RKO (cell line): ENCODE data around the gene AOC1.

Source experiments
- DNase-seq: peaks from one replicate; pipeline ENCODE4 v3.0.0-alpha.2; 2016; ENCODE audit warnings: low spot score

Gene AOC1

DNA sequence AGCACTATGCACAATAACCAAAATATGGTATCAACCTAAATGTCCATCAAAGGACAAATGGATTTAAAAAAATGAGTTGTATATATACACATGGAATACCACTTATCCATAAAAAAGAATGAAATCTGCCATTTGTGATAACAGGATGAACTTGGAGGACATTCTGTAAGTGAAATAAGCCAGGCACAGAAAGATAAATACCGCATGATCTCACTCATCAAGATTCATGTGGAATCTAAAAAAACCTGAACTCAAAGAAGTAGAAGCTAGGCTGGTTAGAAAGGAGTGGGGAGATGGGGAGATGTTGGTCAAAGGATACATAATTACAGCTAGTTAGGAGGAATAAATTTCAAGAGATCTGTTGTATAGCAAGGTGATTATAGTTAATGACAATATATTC lies 17.3 kb upstream of the AOC1 start:
- DNase-seq: no peak

DNA sequence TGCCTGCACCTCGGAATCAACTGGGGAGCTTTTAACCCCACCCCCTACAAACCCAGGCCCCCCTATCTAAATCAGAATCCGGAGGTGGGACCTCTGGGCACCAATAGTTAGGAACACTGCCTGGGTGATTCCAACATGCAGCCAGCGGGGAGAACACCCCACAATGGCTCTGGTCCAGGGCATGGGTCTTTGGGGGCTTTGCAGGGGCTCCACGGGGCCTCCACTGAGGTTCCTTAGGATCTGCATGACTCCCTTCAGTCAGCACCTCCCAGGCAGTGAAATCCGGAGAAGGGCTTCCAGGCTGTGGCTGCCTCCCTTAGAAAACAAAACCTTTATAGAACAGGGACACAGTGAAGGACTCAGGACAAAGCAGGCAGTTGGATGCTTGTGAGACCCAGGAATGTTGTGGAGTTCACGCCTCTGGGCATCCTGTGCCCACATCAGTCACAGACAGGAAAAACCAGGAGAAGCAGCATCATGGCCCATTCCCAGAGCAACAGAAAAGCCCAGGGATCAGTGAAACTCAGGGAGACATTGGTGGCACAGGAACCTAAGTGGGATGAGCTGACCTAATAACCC lies 16.5 kb upstream of the AOC1 start:
- no peak for DNase-seq

DNA sequence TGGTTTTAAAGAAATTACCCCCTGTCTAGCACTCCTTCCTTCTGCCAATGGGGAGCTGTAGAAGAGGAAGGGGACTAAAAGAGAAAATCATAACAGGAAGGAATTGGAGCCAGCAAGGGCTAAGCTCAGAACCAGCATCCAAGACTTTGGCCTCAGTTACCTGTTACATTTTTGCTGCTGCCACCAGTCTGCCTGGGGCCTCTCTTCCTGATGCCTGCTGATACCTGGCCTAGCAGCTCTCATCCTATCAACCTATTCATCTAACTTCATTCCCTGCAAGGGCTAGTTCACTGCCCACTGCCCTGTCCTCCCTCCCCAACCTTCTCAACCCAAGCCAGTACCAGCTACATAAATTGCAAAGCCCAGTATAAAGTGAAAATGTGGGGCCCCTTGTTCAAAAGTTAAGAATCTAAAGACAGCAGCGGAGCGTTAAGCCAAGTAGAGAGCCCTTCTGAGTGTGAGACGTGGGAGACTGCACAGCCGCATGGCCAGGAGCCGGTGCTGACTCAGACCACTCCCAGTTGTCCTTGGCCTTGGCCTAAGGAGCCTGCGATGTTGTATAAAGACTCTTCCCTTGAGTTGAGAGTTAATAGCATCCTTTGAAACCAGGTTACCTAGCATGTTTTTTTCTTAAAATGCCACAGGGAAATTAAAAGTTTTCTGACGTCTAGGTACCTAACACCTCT lies 13.2 kb upstream of the AOC1 start:
- DNase-seq: no peak

DNA sequence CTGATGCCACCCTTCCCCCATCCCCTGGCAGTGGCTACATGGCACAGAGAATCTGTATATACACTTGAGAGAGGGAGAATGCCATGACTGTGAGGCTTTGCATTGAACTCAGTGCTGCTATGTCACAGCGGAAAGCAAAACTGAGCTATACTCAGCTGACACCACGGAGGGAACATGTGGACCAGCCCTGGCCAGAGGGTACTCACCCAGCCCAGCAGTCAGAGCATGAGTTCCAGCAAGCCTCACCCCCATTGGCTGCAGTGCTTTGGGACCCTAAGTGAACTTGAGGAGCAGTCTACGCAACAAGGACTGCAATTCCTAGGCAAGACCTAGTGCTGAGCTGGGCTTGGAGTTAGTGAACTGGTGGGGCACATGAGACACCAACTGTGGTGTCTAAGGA lies 10.3 kb upstream of the AOC1 start:
- no peak for DNase-seq

DNA sequence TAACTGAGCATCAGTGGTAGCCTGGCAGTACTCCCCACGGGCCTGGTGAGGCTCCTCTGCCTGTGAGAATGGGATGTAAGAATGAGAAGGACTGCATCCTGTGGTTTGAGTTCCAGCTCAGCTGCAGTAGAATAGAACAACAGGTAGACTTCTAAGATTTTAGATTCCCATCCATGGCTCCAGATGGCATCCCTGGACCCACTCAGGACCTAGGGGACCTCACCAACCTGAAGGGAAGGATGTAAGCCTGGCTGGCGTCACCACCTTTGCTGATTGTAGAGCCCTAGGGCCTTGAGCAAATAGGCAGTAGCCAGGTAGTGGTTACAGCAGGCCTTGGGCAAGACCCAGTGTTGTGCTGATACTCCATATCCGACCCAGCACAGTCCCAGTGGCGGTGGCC lies 9.6 kb upstream of the AOC1 start:
- no peak for DNase-seq

DNA sequence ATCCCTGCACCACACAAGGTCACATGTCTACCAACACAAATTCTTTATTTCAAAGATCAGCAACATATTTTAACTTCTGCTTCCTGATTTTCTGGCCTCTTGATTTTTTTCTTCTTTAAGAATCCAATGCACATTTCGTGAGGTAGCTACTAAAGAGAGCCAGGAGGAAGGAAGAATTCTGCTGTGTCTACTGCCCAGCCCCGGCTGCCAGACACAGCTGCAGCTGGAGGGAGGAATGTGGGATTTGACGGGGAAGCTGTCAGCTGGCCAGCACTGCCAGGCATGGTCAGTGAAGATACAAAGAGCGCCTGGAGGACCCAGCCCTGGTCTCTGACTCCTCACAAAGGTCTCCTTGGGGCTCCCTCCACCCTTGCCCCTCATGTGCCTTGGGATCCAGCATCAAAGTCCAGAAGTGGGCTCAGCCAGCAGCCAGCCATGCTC lies 6.9 kb upstream of the AOC1 start:
- DNase-seq: no peak

DNA sequence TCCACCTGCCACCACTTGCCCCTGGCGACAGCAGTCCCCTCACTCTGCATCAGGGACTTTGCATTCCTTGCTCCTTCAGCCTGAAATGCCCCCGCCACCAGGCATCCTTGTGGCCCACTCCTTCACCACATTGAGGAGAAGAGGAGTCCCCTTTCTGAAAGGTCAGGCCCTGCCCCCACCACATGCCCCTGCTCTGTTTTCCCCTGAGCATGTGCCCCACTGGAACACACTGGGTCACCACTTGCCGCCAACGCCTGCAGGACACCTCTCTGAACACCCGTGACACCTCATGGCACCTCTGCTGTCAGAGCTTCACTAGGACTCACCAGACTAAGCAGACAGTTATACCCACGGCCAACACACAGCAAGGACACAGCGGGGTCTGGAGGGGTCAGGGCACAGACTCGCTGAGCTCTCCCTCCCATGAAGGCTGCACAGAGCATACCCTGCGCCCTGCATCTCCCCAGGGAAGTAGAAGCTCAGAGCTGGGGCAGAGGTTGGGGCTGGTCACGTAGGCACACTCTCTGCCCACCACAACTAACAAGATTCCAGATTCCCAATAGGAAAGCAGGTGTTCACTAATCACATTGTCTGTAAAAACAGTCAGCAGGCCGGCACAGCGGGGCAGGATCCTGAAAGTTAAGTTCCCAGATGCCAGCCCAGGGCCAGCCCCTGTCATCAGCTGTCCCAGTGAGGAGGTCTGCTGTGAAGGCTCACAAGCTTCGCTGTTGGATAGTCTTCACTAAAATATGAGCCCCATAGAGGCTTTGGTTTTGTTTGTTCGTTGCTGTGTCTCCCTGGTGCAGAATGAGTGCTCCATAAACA lies 5.8 kb upstream of the AOC1 start:
- DNase-seq: no peak

DNA sequence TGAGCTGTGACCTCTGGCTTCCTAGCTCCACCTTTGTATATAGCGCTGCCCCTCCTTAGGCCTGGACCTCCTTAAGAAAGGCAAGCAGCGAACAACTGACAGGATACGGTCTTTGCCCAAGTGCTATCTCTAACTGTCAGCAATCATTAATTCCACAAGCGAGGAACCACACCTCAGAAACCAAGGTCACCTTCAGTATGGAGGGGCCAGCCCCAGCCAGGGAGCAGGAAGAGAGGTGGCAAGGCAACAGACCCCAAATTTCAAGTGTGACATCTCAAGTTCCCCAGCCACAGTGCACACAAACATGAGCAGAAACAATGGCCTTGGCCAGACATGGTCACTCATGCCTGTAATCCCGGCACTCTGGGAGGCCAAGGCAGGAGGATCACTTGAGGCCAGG lies 4.8 kb upstream of the AOC1 start:
- DNase-seq: no peak

DNA sequence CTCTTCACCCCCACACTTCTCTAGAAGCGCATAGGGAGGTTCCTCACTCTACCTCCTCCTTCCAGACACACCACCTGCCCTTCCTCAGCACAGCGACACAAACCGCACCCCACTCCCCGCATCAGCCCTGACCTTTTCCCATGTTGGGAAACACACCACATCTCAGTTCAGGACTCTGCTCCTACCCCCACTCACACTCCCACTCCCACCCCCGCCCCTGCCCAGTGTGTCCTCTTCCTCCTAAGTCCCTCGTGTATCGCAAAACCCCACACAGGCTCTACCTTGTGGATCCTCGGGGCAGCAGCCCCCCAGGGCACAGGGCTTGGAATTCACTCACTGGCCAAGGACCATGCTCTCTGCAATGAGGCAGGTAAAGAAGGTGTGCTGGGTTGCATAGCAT lies 4.2 kb upstream of the AOC1 start:
- no peak for DNase-seq

DNA sequence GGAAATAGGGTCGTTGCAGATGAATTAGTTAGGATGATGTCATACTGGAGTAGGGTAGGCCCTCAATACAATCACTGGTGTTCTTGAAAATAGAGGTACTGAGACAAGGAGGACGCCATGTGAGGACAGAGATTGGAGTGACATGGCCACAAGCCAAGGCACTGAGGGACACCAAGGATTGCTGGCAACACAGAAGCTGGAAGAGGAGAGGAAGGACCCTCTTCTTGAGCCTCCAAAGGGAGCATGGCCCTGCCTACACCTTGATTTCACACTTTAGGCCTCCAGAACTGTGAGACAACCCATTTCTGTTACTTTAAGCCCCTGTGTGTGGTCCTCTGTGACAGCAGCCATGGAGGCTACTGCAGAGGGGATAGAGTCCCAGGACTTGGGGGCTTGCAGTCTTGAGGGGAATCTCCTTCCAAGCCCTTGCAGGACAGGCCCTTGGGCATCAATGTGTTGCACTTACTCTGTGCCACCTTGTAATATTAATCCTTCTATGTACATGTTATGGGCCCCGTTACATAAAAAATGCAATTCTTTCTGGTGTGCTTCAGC lies 3.7 kb upstream of the AOC1 start:
- DNase-seq: no peak

DNA sequence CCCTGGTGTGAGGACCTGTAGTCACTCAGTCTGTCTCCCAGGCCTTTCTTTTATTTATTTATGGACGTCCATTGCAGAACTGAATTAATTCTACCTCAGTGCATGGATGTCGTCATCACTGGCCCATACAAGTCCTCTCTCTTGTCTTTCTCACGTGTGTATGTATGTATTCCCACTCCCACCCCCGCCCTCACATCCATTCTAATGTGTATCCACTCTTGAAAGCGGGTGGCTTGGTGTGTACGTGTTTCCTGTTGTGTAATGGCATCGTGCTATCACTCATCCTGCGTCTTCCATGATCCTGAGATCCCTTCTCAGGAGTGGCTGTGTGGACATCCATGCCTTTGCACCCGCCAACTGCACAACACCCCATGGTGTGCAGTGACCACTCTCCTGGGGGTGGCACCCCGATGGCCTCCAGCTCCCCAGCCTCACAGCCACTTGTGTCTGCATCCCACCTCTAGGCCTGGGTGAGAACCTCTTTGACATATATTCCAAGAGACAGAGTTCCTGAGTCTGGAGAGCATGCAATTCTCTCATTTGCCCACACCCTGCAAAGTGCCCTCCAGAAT lies 3.0 kb upstream of the AOC1 start:
- no peak for DNase-seq

DNA sequence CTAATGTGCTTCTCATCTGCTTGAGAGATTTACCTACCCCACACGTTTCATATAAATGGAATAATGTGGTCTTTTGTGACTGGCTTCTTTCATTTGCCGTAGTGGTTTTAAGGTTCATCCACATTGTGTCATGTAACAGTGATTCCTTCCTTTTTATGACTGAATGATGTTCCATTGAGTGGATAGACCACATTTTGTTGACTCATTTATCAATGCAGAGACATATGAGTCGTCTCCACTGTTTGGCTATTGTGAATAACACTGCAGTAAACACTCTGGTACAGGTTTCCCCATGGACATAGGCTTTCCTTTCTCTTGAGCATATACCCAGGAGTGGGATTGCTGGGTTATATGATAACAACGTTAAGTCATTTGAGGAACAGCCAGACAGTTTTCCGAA lies 2.0 kb upstream of the AOC1 start:
- no peak for DNase-seq

DNA sequence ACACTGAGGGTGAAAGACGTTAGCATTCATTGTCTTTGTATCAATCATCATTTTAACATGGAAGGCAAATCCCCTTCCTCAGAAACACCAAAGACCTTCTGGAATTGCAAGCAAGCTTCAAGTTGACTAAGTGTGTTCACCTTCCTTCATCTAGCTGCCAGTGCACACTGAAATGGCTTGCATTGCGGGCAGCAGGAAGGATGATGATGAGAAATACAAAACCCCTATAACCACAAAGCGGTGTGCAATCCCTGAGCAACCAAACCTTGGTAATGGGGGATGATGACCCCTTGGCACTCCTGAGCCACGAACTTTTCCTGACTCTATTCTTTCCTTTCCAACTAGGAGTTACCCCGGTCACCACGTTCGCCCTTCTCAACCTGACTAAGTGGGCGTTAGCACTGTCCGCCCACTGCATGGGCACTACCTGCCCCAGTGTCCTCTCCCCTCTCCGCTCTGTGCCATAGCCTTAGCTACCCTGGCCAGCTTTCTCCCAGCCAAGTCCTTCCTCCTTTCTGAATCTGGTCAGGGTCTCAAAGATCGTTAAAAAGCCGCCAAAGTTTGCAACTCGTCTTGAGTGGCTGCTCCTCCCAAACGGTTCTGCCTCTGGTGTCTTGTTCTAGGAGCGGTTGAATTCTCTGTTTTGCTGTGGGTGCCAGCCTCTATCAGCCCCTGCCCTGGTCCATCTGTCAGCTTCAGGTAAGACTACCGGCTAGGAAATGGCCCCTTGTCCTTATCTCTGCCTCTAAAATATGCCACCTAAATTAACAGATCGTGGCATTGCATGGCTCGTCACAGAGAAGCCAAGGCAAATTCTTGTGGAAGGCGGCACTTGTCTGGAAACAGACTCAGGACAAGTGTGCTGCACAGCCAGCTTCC lies 586 bp upstream of the AOC1 start:
- DNase-seq: no peak

DNA sequence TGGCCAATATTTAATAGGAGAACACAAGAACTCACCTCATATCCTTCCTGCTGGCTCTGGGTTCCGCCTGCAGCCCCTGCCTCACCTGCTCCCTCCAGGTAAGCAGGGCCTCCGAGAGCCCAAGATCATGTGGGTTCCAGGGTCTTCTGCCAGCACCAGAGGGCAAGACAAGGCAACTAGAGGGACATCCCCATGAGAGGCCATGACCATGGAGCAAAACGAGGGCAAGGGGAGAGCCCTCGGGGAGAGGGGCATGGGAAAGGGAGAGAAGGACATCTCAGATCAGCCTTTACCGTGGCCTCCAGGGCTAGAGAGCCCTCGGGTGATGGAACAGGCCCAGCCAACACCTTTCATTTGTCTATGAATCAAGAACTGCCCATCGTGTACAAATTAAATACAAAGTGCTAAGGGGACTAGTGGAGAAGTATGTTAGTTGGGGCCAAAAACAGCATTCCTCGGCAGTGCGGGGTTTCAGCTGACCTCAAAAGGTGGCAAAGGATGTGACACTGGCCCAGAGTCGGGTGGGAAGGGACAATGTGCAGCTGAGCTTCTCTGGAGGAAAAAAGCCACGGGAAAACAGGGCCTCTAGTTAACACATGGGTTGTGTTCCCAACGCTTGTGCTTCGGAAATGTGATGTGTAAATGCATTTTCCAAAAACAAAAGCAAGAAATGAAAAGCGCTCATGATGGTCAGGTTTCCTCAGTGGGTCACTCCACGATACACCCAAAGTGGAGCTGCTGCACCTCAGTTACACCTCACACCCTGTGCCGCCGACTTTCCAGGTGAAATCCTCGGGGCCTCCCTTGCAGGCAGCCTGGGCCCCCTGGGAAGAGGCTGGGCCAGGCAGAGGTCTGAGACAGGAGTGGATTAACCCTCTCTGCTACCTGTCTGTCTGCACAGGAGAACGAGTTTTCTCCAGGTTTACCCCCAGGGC lies 2.0 kb downstream of the AOC1 start:
- DNase-seq: no peak

DNA sequence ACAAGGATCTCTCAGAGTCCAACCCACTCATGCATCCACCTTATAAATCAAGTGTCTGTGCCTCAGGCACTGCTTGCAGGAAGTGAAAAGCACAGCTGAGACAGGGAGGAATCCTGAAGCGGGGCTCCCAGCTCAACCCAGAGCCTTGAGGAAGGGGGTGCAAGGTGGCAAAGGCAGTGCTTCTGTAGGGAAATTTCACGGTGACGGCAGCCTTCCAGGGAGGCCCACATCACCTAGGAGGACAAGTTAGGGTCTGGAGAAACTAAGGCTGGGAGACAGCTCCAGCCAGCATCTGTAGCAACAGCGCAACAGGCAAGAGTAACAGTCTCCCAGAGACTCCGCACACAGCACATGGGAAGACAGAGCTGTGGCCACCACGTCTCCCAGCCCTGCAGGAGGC lies 2.7 kb downstream of the AOC1 start:
- DNase-seq: no peak

DNA sequence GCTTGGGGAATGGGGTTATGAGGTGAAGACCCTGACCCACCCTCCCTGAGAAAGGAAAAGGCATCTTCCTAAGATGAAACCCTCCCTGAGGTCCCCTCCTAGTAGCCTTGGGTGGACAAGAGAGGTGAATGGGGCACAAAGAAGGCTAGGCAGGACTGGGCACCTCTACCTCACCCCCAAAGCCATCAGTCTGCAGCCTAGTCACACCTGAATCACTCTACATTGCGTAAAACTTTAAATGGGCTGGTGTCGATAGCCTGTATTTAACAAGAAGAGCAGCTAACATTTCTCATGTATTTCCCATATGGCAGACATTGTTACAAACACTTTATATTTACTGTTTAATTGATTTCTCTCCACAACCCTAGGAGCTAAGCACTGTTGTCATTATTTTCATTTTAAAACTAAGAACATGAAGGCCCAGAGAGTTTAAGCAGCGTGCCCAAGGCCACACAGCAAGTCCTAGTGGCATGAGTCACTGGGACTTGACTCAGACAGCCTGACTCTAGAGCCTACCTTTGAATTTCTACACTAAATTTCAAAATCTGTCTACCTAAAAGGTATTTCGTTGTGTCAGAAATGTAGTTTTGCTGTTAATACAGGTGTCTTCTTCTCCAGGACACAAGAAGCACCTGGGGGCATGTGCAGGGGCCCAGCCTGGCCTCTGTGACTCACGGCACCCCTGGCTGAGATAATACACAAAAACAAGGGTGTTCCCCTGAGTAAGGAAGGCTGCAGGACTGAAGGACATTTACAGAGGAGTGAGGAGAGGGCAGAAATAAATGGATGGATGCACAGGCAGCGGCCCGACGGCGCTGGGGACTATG lies 3.4 kb downstream of the AOC1 start:
- no peak for DNase-seq

DNA sequence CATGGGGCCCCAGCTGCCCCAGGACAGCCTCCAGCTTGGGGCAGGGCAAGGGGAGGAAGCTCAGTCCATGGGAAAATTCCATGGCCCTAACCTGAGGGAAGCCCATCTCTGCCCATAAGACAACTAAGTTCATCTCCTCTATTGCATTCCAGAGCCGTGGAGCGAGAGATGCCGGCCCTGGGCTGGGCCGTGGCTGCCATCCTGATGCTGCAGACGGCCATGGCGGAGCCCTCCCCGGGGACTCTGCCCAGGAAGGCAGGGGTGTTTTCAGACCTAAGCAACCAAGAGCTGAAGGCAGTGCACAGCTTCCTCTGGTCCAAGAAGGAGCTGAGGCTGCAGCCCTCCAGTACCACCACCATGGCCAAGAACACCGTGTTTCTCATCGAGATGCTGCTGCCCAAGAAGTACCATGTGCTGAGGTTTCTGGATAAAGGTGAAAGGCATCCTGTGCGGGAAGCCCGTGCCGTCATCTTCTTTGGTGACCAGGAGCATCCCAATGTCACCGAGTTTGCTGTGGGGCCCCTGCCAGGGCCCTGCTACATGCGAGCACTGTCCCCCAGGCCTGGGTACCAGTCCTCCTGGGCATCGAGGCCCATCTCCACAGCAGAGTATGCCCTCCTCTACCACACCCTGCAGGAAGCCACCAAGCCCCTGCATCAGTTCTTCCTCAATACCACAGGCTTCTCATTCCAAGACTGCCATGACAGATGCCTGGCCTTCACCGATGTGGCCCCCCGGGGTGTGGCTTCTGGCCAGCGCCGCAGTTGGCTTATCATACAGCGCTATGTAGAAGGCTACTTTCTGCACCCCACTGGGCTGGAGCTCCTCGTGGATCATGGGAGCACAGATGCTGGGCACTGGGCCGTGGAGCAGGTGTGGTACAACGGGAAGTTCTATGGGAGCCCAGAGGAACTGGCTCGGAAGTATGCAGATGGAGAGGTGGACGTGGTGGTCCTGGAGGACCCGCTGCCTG lies 4.3 kb downstream of the AOC1 start:
- DNase-seq: no peak

DNA sequence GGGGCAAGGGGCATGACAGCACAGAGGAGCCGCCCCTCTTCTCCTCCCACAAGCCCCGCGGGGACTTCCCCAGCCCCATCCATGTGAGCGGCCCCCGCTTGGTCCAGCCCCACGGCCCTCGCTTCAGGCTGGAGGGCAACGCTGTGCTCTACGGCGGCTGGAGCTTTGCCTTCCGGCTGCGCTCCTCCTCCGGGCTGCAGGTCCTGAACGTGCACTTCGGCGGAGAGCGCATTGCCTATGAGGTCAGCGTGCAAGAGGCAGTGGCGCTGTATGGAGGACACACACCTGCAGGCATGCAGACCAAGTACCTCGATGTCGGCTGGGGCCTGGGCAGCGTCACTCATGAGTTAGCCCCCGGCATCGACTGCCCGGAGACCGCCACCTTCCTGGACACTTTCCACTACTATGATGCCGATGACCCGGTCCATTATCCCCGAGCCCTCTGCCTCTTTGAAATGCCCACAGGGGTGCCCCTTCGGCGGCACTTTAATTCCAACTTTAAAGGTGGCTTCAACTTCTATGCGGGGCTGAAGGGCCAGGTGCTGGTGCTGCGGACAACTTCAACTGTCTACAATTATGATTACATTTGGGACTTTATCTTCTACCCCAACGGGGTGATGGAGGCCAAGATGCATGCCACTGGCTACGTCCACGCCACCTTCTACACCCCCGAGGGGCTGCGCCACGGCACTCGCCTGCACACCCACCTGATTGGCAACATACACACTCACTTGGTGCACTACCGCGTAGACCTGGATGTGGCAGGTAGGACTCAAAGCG lies 5.1 kb downstream of the AOC1 start:
- DNase-seq: no peak
